ENCODE data around the gene IMMT.

IMMT gene

DNA sequence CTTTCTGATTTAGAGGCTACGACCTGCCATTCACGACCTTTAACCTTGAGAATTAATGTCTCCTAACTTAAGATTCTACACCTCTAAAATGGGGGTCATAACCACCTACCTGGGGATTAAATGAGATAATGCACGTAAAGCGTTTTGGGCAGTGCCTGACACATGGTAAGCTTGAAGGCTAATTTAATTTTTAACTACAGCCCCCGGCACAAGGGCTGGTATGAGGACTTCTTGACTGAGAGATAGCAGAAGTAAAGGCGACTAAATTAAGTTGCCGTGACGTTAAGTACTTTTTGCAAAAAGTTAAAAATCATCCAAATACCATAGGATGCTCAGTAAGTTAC is 4.5 kb upstream of the IMMT start:
- TF ChIP-seq, protein P1, sequence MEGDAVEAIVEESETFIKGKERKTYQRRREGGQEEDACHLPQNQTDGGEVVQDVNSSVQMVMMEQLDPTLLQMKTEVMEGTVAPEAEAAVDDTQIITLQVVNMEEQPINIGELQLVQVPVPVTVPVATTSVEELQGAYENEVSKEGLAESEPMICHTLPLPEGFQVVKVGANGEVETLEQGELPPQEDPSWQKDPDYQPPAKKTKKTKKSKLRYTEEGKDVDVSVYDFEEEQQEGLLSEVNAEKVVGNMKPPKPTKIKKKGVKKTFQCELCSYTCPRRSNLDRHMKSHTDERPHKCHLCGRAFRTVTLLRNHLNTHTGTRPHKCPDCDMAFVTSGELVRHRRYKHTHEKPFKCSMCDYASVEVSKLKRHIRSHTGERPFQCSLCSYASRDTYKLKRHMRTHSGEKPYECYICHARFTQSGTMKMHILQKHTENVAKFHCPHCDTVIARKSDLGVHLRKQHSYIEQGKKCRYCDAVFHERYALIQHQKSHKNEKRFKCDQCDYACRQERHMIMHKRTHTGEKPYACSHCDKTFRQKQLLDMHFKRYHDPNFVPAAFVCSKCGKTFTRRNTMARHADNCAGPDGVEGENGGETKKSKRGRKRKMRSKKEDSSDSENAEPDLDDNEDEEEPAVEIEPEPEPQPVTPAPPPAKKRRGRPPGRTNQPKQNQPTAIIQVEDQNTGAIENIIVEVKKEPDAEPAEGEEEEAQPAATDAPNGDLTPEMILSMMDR (conservative IDR thresholded peaks at IDR 0.05; ENCODE audit: low read length): no peak
- no peak for DNase-seq (ENCODE audit: low read depth)
- peak overlapping the region; percentile 93 for H3K4me3 ChIP-seq (ENCODE audit: low read length)

DNA sequence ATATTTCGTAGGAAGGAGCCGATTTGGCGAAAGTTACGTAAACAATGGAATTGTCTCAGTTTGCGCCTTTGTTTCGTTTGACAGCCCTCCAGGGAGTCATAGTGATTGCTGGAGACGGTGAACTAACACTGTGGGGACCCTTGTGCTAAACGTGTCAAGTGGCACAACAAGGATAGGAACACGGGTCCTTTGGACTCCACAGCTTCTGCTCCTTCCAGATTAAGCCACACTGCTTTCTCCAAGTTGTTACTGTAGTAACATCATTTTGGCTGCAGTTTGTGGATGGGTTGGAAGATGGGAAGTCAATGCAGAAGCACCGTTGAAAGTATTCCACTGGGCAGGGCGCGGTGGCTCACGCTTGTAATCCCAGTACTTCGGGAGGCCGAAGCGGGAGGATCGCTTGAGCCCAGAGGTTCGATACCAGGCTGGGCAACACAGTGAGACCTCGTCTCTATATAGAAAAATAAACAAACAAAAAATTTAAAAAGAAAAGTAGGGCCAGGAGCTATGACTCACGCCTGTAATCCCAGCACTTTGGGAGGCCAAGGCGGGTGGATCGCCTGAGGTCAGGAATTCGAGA is 636 bp upstream of the IMMT start:
- peak overlapping the region; percentile 99 for H3K4me3 ChIP-seq (ENCODE audit: low read length)
- TF ChIP-seq, protein P1 (conservative IDR thresholded peaks at IDR 0.05; ENCODE audit: low read length): no peak
- DNase-seq (ENCODE audit: low read depth): no peak

DNA sequence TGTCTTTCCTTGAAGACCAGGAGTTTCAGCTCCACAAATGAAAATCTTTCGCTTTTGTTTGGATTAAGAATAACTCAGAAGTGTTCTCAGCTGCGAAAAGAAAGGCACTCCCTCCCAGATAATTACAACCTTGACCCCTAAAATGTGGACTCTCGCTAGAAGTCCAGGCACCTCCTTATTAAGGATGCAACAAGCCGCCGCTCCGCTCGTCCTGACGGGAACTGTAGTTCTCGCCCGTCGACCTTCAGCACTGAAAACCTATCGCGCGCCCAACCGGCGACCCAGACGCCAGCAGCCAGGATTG is 559 bp downstream of the IMMT start:
- peak overlapping the region; percentile 99 for H3K4me3 ChIP-seq (ENCODE audit: low read length)
- TF ChIP-seq, protein P1 (conservative IDR thresholded peaks at IDR 0.05; ENCODE audit: low read length): no peak
- DNase-seq (ENCODE audit: low read depth): no peak

DNA sequence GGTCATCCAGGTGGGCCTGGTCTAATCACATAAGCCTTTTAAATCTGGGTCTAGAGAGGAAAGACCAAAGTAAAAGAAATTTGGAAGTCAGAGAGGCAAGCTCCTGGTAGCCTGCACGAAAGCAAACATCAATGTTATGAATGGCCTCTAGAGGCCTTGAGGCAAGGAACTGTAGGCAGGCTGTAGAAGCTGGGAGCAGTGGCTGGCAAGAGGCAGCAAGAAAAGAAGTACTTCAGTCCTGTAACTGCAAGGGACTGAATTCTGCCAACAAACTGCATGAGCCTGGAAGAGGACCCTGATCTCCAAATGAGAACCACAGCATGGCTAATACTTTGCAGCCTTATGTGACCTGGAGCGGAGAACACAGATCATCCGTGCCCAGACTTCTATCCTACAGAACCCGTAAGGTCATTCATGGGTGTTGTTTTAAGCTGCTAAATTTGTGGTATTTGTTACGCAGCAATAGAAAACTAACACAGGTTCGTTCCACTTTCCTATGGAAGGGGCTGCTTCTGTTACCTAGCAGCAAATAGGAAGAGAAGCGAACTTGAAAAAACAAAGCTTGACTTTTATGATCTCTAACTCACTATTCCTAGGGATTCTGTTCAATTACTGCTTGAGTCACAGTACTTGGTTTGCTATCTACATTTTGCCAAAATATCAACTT is 1.2 kb downstream of the IMMT start:
- peak overlapping the region; percentile 99 for H3K4me3 ChIP-seq (ENCODE audit: low read length)
- TF ChIP-seq, protein P1 (conservative IDR thresholded peaks at IDR 0.05; ENCODE audit: low read length): 0 out of 2 replicates have a peak, but pooled peaks have one; percentile 5
- no peak for DNase-seq (ENCODE audit: low read depth)

DNA sequence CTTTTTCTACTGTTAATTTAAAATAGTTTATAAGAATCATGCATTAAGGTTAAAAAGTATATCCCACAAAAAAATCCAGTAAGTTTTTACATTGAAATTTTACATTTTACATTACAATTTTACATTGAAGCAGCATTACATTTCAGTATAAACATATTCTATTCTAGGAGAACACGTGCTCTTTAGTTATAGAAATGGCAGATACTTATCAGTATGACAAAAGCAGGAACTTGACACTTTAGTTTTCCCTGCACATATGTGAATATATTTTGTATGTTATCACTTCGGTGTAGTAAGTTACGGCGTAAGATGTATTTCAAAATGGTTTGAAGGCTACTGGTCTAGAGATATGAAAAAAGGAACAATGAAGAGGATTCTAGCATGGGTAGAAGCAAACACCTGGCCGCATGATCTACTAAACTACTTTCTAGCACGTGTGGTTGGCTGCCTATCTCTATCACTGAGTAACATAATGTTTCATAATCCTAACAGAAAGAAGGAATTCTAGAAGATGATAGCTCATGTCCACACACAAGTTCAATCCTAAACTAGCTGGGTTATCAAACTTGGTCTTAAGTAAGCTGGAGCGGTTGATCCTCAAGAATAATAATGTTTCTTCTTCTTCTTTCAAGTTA is 5.4 kb downstream of the IMMT start:
- no peak for DNase-seq (ENCODE audit: low read depth)
- no peak overlapping the region for H3K4me3 ChIP-seq (ENCODE audit: low read length)
- TF ChIP-seq, protein P1 (conservative IDR thresholded peaks at IDR 0.05; ENCODE audit: low read length): no peak

DNA sequence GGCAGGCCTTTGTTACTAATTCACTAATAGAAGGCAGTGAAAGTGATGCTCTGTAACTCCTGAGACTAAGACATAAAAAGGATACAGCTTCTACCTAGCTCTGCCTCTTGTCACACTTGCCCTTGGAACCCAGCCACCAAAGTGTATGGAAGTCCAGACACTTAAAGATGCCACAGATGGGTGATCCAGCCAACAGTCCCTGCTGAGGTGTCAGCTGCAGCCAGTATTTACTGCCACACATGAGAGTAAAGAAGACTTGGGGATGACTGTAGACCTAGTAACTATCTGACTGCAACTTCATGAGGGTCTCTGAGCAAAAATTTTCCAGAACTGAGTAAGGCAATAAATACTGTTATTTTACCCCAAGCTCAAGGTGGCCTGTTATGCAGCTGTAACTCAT is 8.8 kb downstream of the IMMT start:
- TF ChIP-seq, protein P1 (conservative IDR thresholded peaks at IDR 0.05; ENCODE audit: low read length): no peak
- DNase-seq (ENCODE audit: low read depth): no peak
- H3K4me3 ChIP-seq (ENCODE audit: low read length): no peak overlapping the region
